NB4 (cell line): ENCODE measurements around the gene CSTF1.

Experiments used
- CTCF ChIP-seq: IDR thresholded peaks from one replicate; pipeline ENCODE4 v1.5.1; 2012; ENCODE audit warnings: low read depth, low read length
- POLR2A ChIP-seq: IDR thresholded peaks from 2 replicates; pipeline ENCODE4 v1.6.1; 2011; ENCODE audit warnings: mild to moderate bottlenecking; ENCODE audit not compliant: insufficient read length; ENCODE audit errors: extremely low read depth

DNA sequence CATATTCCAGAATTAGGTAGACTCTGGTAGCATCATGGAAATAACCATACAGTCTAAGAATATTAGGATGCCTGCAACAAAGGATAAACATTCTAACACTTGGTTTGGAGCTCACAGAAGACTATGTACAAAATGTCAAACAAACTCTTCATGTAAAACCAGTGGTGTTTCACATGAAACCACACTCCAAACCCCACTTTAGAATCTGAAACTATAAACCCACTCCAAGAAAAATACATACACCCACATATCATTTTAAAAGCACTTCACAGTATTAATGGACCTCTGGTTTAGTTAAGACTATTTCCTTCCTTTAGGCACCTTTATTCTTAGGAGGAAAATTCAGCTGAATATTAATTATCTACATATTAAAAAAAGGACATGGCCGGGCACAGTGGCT is 10.9 kb upstream of the CSTF1 start:
- TF ChIP-seq POLR2A (no peak), CTCF (no peak)
